GM08714 (cell line): Measurements from ENCODE around the gene TCF7L2.

Experiments used
- H3K4me3 ChIP-seq: fragments of 200-500 bp; sonication (Bioruptor generic); 2 replicates; pipeline ENCODE4 v1.5.1; 2014; ENCODE audit warnings: mild to moderate bottlenecking, low read length, inconsistent platforms
- ZNF274 ChIP-seq: IDR thresholded peaks from 2 replicates; pipeline ENCODE4 v1.6.1; 2012; ENCODE audit warnings: mild to moderate bottlenecking, low read depth, low read length

Gene TCF7L2

DNA sequence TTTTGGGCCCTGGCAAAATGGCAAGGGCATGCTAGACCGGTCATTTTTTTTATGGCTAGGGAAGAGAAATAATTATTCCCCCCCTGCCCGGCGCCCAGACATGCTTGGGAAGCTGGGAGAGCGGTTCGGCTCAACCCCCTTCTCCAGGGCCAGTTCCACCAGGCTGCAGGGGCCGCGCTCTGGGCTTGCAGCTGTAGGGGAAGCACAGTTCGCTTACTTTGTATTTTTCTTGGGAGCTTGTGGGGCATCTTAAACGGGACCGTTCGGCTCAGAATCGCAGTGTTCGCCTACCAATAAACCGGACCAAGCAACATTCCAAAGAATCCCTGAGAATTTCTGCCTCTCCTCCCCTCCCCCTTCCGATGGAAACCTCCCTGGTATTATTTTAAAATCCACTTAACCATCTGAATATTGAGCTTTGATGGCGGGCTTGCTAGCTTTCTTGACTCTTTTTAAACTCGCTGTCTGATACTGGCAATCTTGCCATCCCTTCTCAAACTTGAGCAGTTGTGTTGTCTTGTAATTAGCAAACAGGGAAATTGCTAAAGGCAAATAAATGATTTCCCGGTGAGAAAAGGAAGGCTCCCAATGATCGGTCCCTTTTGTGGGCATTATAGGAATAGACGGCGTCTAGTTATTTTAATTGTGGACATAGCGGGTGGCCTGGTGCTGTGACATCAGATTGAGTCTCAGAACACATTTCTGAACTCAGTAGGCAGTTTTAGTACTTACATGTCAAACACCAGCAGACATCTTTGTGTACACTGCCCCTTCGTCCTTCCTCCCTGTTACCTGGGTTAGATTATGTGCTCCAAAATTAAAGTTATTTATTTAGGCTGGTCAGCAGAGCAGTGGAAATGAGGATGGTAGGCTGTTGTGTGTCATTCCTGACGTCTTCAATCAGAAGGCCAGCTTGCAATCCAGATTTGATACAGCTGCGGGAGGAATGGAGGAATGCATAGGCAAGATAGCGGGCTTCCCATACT lies 3.4 kb downstream of the TCF7L2 start:
- peak overlapping the region; percentile 31; the same call in 1 of the 2 replicates for H3K4me3 ChIP-seq
- no peak for TF ChIP-seq ZNF274

DNA sequence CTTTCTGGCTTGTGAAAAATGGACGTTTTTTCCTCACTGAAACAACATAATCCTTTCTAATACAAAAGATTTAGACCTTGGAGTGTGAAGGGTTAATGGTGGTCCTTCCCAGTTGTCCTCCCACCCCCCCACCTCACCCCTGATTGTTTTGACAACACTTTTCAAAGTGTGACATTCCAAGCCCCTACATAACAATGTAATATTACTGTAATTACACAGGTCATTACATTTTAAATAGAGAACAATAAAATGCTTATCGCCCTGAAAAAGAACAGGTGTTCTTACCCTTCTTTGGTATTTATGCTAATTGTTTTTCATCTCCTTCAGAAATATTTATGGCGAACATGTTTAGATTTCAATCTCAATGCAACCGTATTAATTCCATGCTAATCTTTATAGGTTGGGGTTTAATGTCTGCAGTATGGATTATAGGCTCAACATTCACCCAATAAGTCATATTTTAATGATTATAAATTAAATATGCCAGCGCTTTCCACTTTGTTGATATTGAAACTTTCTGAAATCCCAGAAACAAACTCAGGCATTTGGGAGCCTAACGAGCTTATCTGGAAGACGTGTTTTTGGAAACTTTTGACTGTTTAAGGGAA lies 5.0 kb downstream of the TCF7L2 start:
- TF ChIP-seq ZNF274 = no peak
- no peak overlapping the region for H3K4me3 ChIP-seq

DNA sequence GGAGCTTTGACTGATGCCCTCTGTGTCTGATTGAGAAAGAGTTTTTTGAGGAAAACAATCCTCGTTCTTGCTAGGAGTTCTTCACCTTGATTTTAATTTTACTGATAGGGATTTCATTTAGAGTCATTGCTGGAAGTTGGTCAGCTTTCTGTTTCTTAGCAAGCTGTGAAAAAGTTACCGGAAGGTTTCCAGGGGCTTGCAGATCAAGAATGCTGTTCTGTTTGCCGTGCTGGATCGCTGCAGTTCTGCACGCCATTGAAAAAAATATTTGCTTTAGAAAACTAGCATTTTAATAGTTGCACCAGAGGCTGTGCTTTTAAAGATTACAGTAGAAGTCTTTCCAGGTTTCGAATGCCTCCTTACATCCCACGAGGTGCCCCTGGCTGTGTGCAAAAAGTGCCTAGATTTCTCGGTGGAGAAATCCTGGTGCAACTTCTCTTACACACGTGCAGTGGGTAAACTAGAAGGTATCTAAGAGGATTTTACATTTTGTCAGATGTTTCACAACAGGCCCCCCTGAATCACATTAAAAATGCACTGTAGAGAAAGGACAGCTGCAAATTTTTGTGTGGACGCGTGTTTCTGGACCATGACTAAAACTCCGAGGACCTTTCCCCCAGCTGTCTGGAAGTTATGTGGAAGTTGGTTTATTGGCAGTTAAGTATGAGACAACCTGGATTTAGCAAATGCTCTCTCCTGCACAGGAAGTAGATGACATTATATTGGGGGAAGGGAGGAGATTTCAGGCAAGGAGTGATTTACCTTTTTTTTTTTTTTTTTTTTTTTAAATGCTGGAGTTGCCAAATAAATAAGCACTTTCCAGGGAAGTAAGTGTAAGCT lies 5.8 kb downstream of the TCF7L2 start:
- H3K4me3 ChIP-seq = no peak overlapping the region
- no peak for TF ChIP-seq ZNF274

DNA sequence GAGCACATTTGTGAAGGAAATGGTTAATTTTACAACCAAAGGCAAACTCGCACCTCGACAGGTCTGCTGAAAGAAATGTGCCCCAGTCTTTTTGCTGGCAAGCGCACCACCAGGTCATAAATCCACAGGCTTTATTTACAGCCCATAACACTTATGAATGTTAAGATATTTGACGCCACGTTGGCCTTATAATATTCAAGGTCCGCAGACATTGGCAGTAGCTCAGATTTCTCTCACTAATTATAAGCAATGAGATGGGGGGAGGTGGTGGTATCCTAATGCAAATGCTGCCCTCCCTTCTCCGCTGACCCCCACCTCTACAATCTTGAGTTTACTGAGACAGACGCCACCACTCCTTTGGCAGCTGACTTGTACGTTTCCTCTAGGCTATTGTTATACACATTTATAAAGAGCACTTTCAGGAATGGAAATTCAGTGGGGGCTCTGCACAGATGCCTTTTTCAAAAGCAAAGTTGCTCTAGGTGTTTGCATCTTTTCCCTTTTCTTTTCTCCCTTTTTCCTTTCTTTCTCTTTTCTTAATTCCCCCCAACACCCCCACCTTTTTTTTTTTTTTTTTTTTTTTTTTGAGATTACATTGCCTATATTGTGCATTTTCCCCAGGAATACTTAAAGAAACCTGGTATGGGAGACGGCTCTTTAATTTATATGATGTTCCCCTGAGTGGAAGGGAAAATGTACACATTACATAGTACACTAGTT lies 6.7 kb downstream of the TCF7L2 start:
- no peak overlapping the region for H3K4me3 ChIP-seq
- TF ChIP-seq ZNF274 = no peak

GRCh38 chr10:112957640-112958092 lies 7.6 kb downstream of the TCF7L2 start:
- no peak overlapping the region for H3K4me3 ChIP-seq
- no peak for TF ChIP-seq ZNF274

DNA sequence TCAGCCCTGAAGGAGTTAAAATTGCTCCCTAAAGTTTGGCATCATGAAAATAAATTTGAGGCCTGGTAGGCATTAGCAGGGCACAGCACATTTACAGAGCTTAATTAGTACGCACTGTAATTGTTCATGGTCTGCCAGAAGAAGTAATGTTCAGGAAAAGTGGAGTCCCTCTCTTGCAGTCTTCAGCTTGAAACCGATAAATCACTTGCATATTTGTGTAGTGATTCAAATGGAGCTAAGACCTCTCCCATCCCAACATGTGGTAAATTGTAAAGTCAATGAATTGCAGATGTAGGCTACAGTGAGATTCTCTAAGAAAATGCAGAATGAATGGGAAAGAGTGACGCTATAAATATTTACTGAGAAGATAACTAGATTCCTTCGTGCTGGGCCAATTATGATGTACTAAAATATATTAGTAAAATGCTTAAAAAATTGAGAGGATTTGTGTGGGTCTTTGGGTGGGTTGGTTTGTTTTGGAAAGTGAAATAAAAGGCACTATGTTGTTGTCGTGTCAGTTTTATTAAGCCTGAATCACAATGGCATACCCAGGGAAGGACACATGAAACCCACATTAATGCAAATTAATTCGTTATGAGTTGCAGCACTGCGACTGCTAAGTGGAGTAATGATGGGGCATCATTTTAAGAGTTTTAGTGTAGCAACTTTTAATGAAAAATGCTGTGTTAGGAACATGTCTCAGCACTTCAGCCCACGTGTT lies 8.4 kb downstream of the TCF7L2 start:
- no peak overlapping the region for H3K4me3 ChIP-seq
- TF ChIP-seq ZNF274 = no peak

- TF ChIP-seq ZNF274 = no peak
- H3K4me3 ChIP-seq = no peak overlapping the region
Measured at GRCh38 chr10:112959207-112959838, 9.3 kb downstream of the TCF7L2 start.

DNA sequence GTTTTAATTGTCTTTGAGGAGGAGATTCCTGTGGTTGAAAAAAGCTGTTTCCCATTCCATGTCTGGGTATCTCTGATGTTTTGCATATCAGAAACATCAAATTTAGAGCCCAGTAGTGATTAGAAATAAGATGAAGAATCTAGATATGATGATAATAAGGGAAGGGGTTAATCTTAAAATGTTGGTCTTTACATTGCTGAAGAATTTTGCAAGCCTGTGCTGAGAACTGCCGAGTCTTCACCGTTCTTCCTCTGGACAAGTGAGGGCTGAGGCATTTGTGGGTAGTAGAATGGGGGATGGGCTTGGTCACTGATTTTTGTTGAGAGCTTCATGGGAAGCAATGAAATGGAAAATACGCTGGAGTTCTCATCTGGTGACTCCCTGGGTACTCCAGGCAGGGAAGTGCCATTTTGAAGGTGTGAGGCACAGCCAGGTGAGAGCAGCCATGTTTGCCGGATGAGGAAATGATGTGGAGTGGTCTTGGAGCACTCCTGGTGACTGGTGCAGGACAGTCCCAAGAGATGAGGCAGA lies 10.2 kb downstream of the TCF7L2 start:
- no peak overlapping the region for H3K4me3 ChIP-seq
- TF ChIP-seq ZNF274 = no peak

GRCh38 chr10:112961609-112962008 lies 11.6 kb downstream of the TCF7L2 start:
- no peak for TF ChIP-seq ZNF274
- H3K4me3 ChIP-seq = no peak overlapping the region

DNA sequence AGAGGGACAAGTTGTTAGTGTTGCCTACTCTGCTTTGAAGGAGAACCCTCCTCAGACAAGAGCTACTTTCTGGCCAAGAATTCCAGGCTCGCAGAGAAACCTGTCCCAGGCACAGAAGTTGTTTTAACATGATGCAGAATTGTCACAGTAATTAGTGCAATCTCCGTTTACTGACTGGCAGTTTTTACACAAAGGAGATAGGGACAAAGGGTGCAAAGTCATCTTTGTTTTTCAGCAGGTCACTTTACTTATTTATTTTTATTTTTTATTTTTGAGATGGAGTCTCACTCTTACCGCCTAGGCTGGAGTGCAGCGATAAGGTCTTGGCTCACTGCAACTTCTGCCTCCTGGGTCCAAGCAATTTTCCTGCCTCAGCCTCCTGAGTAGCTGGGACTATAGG lies 12.3 kb downstream of the TCF7L2 start:
- no peak for TF ChIP-seq ZNF274
- no peak overlapping the region for H3K4me3 ChIP-seq

DNA sequence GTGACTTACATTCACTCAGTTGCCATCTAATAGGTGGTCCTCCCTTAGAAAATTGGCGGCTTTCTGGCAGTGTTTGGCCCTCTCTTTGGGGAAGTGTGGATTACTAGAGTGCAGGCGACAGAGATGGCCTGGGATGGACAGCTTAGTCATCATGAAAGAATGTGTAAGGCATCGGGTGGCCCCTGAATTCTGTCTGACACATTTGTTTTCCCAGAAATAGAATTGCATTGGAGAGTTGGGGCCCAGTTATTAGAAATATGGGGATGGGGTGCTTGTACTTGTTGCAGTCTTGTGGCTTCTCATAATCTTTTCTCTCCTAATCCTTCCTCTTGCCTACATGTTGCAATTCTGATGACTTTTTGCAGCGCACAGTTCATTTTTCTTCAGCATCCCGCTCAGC lies 13.8 kb downstream of the TCF7L2 start:
- H3K4me3 ChIP-seq = no peak overlapping the region
- TF ChIP-seq ZNF274 = no peak

- TF ChIP-seq ZNF274 = no peak
Measured at GRCh38 chr10:112964482-112964881, 14.4 kb downstream of the TCF7L2 start.

More at GRCh38 chr10:112964482-112964881, 14.4 kb downstream of the TCF7L2 start:
- H3K4me3 ChIP-seq = no peak overlapping the region
